ENCODE results near the gene YOD1.

The YOD1 gene

DNA sequence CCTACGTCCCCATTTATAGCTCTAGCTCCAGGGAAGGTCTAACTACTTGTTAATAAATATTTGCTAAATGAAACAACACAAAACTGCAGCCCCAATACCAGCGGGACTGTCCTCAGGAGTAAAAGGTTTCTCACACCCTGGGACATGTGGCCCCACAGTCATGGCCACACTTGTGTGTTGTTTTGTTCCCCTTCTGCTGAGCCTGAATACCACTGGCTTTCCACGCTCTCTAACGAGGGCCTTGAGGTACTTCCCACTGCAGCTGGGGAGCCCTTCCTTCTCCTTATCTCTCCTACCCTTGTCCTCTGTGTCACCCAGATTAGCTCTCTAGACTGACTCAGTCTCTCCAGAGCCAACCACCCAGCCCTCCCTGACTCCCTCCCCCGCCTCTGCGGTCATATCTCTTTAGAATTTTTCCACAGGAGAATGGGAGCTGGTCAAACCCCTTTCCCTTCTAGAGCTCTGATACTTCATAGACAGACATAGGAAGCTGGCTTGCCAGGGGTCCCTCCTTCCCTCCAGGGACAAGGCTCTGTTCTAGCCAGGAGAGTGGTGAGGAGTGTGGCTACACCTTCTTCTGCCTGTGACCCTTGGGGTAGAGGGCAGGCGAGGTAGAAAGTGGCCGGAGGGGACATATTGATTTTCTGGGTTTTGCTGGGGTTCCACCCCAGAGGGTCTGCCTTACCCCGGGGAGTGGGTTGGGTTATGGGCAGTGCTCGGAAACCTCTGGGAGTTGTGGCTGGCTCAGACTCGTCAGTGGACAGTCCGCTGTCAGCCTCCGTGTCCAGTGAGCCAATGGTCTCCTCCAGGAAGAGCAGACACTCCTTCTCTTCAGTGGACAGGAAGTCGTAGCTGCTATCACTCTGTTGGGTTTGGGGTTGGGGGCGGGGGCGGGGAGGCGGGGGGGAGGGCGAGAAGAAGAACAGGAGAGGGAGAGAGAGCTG lies 26.5 kb downstream of the YOD1 start:
- no peak for DNase-seq

DNA sequence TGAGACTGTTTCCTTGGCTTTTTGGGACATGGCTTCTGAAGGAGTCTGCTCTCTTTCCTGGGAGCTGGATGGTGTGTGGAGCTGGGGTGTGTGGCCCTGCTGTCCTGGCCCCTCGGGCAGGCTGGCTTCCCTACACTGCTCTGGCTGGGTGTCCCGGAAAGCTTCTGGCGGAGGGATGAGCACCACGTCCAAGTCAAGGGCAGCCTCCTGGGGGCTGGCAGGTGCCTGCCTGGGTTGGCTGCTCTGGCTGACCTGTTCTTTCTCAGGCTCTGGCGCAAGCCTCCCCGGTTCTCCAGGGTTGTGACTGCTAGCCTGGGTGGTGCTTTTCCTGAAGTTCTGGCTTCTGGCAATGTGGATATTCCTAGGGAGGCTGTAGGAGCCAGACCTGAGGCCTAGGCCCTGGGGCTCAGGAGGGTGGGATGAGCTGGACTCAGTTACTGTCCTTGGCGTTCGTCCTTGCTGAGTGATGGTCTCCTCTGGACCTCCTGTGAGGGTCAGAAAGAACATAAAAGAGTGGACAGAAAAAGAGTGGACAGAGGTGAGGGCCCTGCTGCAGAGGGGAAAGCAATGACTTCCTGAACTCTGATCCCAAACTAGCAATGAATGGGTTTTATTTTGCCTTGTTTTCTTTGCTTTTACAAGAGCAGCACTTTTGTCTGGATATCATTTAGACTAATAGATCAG lies 27.9 kb downstream of the YOD1 start:
- DNase-seq = no peak

DNA sequence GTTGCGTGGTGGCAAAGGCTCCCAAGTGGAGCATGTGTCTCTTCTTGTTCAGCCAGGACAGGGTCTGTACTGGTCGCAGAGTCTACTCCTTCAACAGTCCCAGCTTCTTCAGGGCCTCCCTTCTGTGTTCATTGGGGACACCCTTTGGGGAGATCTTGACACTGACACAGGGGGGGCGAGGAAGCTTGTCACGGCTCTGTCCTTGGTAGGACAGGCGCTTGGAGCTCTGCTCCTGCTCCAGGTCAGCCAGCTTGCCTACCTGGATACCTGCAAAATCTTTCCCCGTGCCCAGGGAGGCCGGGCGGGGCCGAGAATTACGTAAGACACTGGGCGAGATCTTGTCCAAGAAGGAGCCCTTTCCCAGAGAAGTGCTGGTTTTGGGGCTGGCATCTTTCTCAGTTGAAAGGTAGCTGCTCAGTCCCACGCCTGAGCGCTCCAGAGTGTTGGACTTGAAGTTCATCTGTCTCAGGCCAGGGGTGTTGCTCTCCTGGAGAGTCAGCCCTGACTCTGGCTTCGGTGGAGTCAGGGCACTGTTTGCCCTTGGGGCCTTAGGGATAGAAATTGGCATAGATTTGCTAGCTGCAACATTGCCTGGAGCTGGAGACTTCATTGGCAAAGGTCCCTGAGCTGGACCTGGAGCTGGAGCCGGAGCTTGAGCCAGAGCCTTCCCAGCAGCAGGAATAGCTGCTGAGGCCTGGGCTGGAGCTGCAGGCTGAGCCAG lies 29.0 kb downstream of the YOD1 start:
- DNase-seq = no peak

DNA sequence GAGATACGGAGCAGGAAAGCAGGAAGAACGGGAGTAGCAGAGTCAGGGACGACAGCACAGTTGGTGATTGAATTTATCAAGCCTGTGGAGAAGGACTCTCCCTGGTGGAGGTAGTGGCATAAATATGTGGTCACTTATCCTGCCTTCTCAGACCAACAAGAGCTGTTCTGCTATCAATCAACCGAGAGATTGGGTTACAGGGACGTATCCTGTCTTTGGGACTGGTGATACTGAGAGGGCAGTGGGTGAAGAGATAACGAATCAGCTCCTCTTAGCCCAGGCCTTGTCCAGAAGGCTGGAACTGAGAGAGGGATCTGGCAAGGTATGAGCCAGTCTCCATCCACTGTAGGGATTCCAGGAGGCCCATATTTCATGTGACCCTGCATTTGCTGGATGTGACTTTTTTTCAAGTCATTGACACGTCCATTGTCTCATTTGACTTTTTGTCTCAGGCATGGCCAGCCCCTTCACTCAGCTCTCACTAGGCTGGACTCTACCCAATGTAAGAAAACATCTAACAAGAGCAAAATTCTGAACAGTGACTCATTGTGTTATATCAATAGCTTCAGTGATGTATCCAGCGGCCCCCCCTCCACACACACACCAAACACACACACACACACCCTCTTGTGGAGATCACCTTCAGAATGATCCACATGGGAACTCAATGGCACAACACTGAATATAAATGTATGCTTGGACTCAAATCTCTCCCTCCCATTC lies 29.7 kb downstream of the YOD1 start:
- no peak for DNase-seq

DNA sequence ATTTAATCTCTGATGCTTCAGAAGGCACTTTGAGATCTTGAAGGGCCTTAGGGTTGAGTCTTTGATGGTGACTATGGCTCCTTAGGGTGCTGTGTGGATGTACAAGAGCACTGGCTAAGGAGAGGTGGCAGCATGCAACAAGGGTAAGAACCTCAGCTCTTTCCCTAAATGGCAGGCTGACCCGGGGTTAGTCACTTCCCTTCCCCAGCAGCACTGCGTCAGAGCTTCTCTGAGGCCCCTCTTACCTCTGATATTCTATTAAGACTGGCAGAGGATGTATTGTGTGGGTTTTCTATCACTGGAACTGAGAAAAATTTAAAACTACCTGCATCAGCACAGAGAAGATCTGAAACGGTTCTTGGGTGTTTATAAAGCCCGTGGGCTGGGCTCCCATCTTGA lies 30.3 kb downstream of the YOD1 start:
- no peak for DNase-seq

DNA sequence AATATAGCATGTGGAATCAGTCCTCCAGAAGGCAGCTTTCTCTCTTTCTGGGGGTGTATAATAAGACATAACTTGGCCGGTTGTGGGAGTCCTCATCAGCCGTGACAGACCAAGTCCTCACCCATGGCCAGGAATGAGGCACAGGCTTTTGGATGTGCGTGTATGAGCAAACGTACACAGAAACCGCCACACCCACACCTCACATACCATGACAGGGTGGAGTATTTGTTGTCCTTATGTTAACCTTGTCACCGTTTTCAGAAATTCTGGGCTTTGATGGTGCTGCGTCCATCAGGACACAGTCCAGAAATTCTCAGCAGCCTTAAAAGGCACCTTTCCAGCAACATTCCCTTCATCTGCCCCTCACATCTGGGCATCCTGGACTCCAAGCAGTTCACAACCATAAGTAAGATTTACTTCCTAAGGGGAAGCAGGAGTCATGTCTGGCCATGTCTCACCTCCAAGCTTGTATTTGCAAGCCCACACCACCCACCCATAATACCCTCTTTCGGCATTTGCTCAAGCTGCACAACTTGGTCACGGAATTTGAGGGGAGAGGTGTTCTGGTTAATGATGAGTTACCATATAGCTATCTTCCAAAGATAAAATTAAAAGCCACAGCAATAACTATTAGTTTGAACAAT lies 30.8 kb downstream of the YOD1 start:
- no peak for DNase-seq

DNA sequence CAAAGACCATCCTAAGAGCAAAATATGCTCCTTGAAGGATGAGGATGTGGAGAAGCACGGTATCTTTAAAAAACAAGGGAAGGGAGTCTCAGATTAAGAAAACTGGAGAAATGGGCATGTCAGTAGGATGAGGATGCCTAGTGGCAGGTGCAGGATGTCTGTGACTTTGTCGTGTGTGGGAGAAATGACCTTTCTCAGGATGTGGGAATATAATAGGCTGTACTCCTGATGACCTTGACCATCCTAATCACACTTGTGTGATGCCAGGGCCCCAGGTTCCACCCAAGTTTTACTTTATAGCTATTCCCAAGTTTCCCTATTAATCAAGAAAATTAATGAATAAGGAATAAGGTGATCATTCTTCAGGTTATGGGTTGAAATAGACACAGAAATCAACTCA lies 31.3 kb downstream of the YOD1 start:
- no peak for DNase-seq

DNA sequence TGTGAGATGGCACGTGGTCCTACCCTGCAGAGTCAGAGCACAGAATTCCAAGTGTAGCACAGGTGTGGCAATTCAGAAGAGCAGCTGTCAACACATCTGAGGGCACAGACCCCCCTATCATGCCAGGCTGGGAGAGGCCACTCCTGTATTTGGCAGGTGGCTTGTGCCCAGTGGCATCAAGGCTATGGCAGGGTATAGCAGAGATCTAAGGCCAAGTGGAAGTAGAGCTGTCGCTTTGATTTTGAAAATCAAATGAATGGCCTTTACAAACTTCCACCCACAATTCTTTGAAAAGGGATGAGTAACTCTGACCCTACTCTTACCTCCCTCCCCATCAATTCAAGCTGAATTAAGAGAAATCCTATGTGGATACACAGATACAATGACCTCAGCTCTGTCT lies 31.8 kb downstream of the YOD1 start:
- DNase-seq = no peak

DNA sequence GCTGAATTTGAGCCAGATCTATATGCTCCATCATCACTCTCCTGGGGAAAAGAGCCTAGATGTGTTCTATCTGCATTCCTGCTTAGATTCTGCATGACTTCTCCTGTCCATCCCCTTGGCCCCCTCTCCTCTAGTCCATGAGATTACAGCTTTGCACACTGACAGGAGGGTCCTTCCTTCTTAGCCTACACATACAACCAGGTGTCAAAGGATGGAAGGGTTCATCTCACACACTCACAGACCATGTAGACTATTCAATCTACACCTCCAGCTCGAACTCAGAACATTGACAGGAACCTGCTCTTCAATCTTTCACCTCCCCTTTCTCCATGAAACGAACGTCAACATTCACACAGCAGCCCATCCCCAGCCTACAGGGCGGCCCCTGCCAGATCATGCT lies 32.3 kb downstream of the YOD1 start:
- DNase-seq = no peak

DNA sequence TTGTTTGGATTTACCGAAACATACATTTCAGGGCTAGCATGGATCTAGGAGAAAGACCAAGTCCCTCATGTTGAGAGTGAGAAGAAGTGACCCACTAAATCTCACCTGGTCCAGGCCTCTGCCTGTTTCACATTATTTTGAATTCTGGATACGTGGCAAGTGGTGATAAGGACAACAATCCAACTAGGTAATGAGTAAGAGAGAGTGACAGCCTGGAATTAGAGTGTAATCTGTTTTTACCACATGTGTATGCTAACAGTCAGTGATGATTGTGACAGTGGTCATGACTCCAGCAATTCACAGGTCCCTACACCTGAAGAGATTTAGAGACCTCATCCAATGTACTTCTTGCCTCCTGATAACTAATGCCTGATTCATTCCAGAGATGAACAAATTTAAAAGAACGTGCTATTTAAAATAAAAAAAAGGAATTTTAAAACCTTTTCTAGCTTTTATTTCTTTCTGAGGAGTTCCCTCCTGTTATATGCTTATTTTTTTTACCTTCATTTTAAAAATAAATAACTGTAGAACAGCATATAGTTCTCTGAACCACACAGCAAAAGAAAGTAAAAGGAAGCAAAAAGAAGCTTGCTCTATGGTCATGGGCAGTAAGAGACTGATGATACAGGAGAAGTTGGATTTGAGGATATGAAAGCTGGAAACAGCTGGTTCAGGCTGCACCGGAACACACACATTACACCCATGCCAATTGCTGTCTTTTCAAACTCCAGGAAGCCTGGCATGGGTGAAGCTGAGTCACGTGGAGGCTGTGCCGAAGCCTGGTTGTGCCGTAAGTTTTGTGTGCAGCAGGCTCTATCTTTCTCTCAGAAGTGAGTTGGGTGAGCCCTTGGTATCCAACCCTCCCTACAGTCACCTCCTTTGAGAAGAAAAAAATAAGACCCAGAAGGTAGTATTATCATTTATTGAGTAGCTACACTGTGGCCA lies 33.1 kb downstream of the YOD1 start:
- DNase-seq = no peak

DNA sequence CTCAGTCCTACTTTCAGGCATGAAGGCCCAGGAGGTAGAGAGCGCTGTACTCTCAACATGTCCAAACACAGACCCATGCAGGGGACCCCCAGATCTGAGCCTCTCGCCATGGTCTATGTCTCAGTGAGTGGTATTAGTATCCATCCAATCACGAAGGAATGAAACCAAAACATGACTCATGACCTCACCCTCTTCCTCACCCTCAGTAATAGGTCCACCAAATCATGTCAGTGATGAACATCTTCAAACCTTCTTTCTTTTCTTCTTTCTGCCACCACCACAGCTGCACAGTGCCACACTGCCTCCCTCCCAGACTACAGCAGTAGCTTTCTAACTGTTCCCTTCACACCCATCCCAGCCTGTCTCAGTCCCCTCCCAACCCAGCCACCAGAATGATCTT lies 35.2 kb downstream of the YOD1 start:
- no peak for DNase-seq

DNA sequence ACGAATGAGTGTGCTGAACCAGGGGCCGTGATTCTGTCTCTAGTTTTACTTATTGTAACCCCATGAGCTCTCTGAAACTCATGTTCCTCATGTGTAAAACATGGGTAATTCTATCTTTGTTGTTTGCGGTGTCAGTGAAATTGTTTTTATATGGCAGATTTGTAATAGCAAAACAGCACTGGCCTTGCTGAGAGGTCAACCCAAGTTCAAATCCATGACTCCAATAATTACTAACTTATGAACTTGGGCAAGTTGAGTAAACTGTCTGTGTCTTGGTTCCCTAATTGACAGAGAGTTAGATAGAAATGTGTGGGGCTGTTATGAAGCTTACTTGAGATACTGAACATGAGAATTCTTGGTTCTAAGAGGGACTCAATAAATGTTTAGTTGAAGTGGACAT lies 36.3 kb downstream of the YOD1 start:
- DNase-seq = no peak

DNA sequence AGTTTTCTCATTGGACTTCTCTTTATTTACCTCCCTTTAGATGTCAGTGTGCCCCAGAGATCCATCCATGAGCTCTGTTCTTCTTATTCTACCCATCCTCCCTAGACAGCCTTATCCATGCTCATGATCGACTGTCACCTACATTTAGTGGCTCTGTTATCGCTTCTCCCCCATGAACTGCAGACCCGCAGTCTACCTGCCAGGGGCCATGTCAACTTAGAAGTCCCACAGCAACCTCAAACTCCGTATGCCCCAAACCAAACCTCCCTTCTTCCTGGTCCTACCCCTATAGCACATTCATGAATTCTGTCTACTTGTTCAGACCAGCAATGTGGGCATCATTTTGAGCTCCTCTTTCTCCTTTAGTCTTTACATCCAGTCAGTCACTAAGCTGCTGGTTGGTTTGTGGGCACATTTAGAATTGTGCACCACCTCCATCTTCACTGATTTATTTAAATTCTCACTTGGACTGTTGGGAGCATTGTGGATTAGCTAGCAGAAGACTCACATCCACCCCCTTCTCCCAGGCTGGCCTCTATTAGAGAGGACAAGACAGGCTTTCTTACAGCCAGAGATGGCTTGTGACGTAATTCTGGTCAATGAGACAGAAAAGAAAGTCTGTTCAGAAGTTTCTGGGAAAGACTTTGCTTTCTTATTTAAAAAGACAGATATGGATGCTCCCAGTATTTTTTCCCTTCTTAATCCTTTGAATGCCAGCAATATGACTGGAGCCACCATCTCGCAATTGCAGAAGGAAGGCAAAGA lies 37.5 kb downstream of the YOD1 start:
- no peak for DNase-seq

DNA sequence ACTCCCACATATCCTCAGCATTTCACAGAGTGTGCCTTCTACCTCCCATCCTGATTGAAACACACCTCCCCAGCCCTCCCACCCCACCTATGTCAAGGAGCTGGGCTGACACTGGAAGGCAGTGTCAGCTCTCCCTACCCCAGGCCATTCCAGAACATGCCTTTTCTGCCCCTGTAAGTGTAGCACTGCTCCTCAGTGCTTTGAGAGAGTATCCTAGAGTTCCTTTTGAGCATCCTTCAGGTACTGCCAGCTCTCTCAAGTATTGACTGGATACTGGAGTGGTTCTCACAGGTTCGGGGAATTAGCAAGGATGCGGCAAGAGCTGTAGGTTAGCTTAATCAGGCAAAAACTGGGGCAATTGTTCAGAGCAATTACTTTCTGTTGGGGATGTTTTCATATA lies 40.3 kb downstream of the YOD1 start:
- no peak for DNase-seq

DNA sequence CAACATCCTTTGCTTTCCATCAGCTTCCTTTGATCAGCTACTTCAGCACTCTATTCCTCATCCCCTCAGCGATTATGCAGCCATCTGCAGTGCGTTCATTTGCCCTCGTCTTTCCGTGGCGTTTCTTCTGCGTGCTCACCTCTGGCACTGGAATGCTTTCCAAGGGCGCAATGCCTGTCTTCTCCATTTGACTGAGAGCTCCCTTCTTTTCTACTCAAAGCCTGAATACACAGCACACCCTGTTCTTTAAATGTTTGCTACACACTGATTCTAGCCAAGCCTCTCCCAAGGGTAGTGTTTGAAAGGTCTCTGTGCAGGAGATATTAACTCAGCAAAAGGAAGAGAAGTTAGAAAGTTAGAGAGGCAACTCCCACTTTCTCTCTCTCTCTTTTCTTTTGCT lies 41.1 kb downstream of the YOD1 start:
- no peak for DNase-seq

DNA sequence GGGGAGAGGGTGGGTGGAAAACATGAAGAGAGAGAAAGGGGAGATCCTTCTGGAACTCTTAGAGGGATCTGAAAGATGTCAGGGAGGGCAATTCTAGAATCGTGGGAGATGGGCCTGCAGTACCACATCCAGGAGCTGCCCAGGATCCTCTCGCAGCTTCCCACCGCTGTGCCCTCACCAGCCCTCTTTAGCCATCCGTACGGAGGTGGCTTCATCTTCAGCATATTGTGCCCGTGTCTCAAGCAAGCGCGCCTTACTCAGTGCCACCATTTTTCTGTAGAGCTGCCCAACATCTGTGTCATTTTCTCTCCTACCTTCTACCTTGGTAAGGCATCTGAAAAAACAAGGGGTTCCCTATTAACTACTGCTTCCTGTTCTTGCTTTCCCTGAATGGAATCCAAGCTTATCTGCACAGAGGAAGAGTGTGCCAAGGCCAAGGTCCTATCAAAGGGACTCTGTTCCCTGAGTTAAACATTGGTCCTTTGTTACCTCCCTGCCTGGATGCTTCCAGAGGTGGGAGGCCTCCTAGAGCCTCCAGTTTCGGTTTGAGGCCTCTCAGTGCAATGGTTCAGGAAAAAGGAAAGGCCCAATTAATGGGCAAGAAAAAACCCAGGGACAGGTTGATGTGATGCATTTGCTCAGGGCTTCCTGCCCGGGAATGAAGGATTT lies 41.7 kb downstream of the YOD1 start:
- DNase-seq = no peak

DNA sequence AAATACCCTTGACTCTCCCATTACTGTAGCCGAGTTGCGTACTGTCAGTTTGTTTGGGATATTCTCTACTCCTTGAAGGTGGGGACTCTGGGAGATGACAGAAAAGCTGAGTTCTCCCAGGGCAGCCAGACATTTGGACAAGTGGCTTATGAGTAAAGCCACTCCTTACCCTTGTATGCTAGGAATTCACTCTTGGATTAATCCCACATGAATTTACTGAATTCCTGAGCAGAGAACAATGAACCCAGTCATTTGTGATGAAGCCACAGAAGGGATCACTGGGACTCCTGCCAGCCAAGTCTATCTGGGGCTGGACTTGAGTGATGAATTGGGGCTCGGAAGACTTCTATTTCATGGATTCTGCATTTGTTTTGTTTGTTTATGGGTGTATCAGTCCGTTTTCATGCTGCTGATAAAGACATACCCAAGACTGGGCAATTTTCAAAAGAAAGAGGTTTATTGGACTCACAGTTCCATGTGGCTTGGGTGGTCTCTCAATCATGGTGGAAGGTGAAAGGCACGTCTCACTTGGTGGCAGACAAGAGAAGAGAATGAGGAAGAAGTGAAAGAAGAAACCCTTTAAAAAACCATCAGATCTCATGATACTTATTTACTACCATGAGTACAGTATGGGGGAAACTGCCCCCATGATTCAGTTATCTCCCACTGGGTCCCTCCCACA lies 43.5 kb downstream of the YOD1 start:
- no peak for DNase-seq

DNA sequence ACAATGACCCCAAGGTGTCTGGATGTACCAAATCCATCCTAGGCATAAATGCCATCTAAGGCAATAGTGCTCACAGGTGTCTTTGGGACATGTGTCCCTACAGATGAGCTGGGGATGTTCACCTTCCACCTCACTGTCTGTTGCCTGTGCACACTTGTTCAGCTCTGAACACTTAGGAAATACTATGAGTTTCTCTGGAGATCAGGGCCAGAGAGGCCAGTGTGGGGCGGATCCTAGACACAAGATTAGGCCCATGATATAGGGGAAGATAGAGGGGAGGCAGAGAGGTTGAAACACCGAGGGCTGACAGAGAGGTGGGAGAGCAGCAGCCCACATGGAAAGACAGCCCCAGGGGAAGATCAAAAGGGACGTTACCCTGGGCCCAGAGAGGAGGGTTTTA lies 44.1 kb downstream of the YOD1 start:
- DNase-seq = no peak

DNA sequence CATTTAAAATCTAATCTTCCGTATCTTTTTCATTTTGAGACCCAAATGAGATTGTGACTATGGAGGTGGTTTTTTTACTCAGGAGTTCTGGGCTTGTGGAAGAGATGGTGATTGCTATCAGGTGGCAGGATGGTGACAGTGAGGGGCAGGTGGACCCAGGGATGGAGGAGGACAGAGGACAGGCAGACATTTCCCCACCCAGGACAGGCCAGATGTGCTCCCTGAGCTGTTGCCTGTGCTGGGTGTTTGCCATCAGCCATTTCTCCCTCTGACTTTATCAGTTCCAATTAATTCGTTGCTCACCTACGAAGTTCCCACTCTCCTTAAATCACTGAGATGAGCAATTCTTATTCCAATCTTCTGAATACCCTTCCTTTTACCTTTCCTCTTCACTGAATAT lies 44.9 kb downstream of the YOD1 start:
- DNase-seq = no peak
